Measurements from ENCODE around the gene SLC15A4.

The SLC15A4 gene

GRCh38 chr12:128833418-128833817 is 9.7 kb upstream of the SLC15A4 start:
- TF ChIP-seq PKNOX1 (IDR thresholded peaks at IDR 0.05) (no peak), NFRKB (IDR thresholded peaks at IDR 0.05) (no peak), LEF1 (IDR thresholded peaks at IDR 0.05; ENCODE audit: borderline replicate concordance) (no peak), ARNT (IDR thresholded peaks at IDR 0.05) (no peak), CTBP1 (IDR thresholded peaks at IDR 0.05; ENCODE audit: borderline replicate concordance) (no peak), L3MBTL2 (conservative IDR thresholded peaks at IDR 0.05) (no peak), TARDBP (IDR thresholded peaks at IDR 0.05) (no peak)
- ChIA-PET POLR2A (interaction anchor here (1.6 kb wide), 1 partner anchor 9 kb away, joined by 4 read pairs; the partner anchor contains the start of gene SLC15A4), CTCF (no interaction called here)
- DNase-seq (ENCODE audit: extremely low spot score): no peak

- DNase-seq (ENCODE audit: extremely low spot score): no peak
- ChIA-PET POLR2A (no interaction called here), CTCF (no interaction called here)
- TF ChIP-seq LEF1 (IDR thresholded peaks at IDR 0.05; ENCODE audit: borderline replicate concordance): no peak
- TF ChIP-seq TARDBP (IDR thresholded peaks at IDR 0.05): no peak
- TF ChIP-seq SUZ12 (IDR thresholded peaks at IDR 0.05): no peak
- no peak for TF ChIP-seq FOXA1 (IDR thresholded peaks at IDR 0.05)
- TF ChIP-seq CTBP1 (IDR thresholded peaks at IDR 0.05; ENCODE audit: borderline replicate concordance): no peak
- TF ChIP-seq ARNT (IDR thresholded peaks at IDR 0.05): no peak
- no peak for TF ChIP-seq ZNF384 (IDR thresholded peaks at IDR 0.05)
- TF ChIP-seq PKNOX1 (IDR thresholded peaks at IDR 0.05): no peak
- no peak for TF ChIP-seq BHLHE40 (IDR thresholded peaks at IDR 0.05; ENCODE audit: borderline replicate concordance)
- TF ChIP-seq FOXM1 (IDR thresholded peaks at IDR 0.05; ENCODE audit: borderline replicate concordance): no peak
- TF ChIP-seq HDGF (IDR thresholded peaks at IDR 0.05; ENCODE audit: borderline replicate concordance): no peak
- TF ChIP-seq SP1 (IDR thresholded peaks at IDR 0.05): no peak
- no peak for TF ChIP-seq ELF4 (IDR thresholded peaks at IDR 0.05)
Observed at GRCh38 chr12:128830505-128830893, 6.7 kb upstream of the SLC15A4 start.

- POLR2A ChIA-PET: no interaction called here
- TF ChIP-seq SP1 (IDR thresholded peaks at IDR 0.05) (no peak), BHLHE40 (IDR thresholded peaks at IDR 0.05; ENCODE audit: borderline replicate concordance) (no peak), FOXM1 (IDR thresholded peaks at IDR 0.05; ENCODE audit: borderline replicate concordance) (no peak), FOXA1 (IDR thresholded peaks at IDR 0.05) (no peak), L3MBTL2 (conservative IDR thresholded peaks at IDR 0.05) (no peak), CTBP1 (IDR thresholded peaks at IDR 0.05; ENCODE audit: borderline replicate concordance) (no peak), ELF4 (IDR thresholded peaks at IDR 0.05) (no peak), FOXK2 (IDR thresholded peaks at IDR 0.05) (no peak), NFRKB (IDR thresholded peaks at IDR 0.05) (no peak), PKNOX1 (IDR thresholded peaks at IDR 0.05) (no peak), HDGF (IDR thresholded peaks at IDR 0.05; ENCODE audit: borderline replicate concordance) (no peak), LEF1 (IDR thresholded peaks at IDR 0.05; ENCODE audit: borderline replicate concordance) (no peak), SUZ12 (IDR thresholded peaks at IDR 0.05) (no peak), ZNF384 (IDR thresholded peaks at IDR 0.05) (no peak)
- CTCF ChIA-PET: no interaction called here
- DNase-seq (ENCODE audit: extremely low spot score): no peak
Observed at GRCh38 chr12:128829861-128830504, 6.2 kb upstream of the SLC15A4 start.

GRCh38 chr12:128827724-128828123 is 4.0 kb upstream of the SLC15A4 start:
- DNase-seq (ENCODE audit: extremely low spot score): no peak
- ChIA-PET CTCF (no interaction called here), POLR2A (no interaction called here)
- no peak for TF ChIP-seq PKNOX1 (IDR thresholded peaks at IDR 0.05)
- no peak for TF ChIP-seq FOXK2 (IDR thresholded peaks at IDR 0.05)
- TF ChIP-seq BHLHE40 (IDR thresholded peaks at IDR 0.05; ENCODE audit: borderline replicate concordance): no peak

GRCh38 chr12:128825835-128826234 is 2.1 kb upstream of the SLC15A4 start:
- ChIA-PET POLR2A (no interaction called here), CTCF (no interaction called here)
- TF ChIP-seq SP1 (IDR thresholded peaks at IDR 0.05) (no peak), FOXK2 (IDR thresholded peaks at IDR 0.05) (no peak), FOXM1 (IDR thresholded peaks at IDR 0.05; ENCODE audit: borderline replicate concordance) (no peak), FOXA1 (IDR thresholded peaks at IDR 0.05) (no peak), HDGF (IDR thresholded peaks at IDR 0.05; ENCODE audit: borderline replicate concordance) (no peak), SUZ12 (IDR thresholded peaks at IDR 0.05) (no peak), NFRKB (IDR thresholded peaks at IDR 0.05) (no peak), ELF4 (IDR thresholded peaks at IDR 0.05) (no peak), LEF1 (IDR thresholded peaks at IDR 0.05; ENCODE audit: borderline replicate concordance) (no peak), TARDBP (IDR thresholded peaks at IDR 0.05) (no peak), BHLHE40 (IDR thresholded peaks at IDR 0.05; ENCODE audit: borderline replicate concordance) (no peak), L3MBTL2 (conservative IDR thresholded peaks at IDR 0.05) (no peak), PKNOX1 (IDR thresholded peaks at IDR 0.05) (no peak)
- no peak for DNase-seq (ENCODE audit: extremely low spot score)

Measured in HEK293T (cell line).